IMR-90 (cell line): Measurements from ENCODE around the gene RDH11. TPM values are rescaled to one million over a fixed set of nuclear protein-coding genes. Genes with fewer than 3 reads are reported as not detected.

Source experiments
- ATAC-seq: fragments of 200-7000 bp; cut with Tn5 transposase; 2 replicates; pipeline ENCODE4 v1.9.1; 2020; ENCODE audit warnings: low read depth, mild to moderate bottlenecking, moderate library complexity
- BruUV-seq: library from RNA; stranded (reverse); fragments of 400-500 nt; replicated peaks from 2 replicates; lab custom pipeline; 2021; lab: Mats Ljungman, UMichigan
- CTCF ChIA-PET: fragments of 300-600 bp; formaldehyde crosslinking; extraction: SDS; loops from one replicate; lab custom pipeline; 2021; ENCODE audit warnings: antibody characterized with exemption; lab: Yijun Ruan, JAX
- POLR2A ChIA-PET: fragments of 300-600 bp; sonication (Branson Sonifier 250); formaldehyde crosslinking; loops from one replicate; lab custom pipeline; 2022; ENCODE audit warnings: antibody characterized with exemption; ENCODE audit not compliant: unreplicated experiment; lab: Charles Lee
- DNase-seq: peaks from one replicate; pipeline ENCODE4 v3.0.0; 2013
- H2AFZ ChIP-seq: replicated peaks from 2 replicates; pipeline ENCODE3; 2013; ENCODE audit warnings: low read length, mild to moderate bottlenecking; ENCODE audit not compliant: poor library complexity
- H2AK5ac ChIP-seq: 2 replicates; pipeline ENCODE4 v1.6.1; 2013; ENCODE audit warnings: low read depth, low read length, inconsistent platforms
- H2AK9ac ChIP-seq: replicated peaks from 2 replicates; pipeline ENCODE3; 2013; ENCODE audit warnings: mild to moderate bottlenecking, low read depth, low read length, moderate library complexity; ENCODE audit not compliant: poor library complexity
- H2BK120ac ChIP-seq: 2 replicates; pipeline ENCODE4 v1.6.1; 2013; ENCODE audit warnings: low read depth, low read length, inconsistent platforms
- H2BK15ac ChIP-seq: 3 replicates; pipeline ENCODE4 v1.6.1; 2013; ENCODE audit warnings: low read depth, low read length, inconsistent platforms
- H2BK20ac ChIP-seq: 2 replicates; pipeline ENCODE4 v1.6.1; 2013; ENCODE audit warnings: low read depth, mild to moderate bottlenecking, inconsistent platforms, low read length, moderate library complexity
- H2BK5ac ChIP-seq: 2 replicates; pipeline ENCODE4 v1.6.1; 2013; ENCODE audit warnings: mild to moderate bottlenecking, low read depth, low read length, inconsistent platforms; ENCODE audit not compliant: poor library complexity, severe bottlenecking
- H3K14ac ChIP-seq: replicated peaks from 2 replicates; pipeline ENCODE4 v1.6.1; 2013; ENCODE audit warnings: low read depth, low read length, inconsistent platforms
- H3K18ac ChIP-seq: 2 replicates; pipeline ENCODE4 v1.6.1; 2013; ENCODE audit warnings: low read depth, low read length, control low read depth
- H3K23ac ChIP-seq: 2 replicates; pipeline ENCODE4 v1.6.1; 2013; ENCODE audit warnings: low read depth, low read length, inconsistent platforms
- H3K27ac ChIP-seq: 2 replicates; pipeline ENCODE4 v1.5.1; 2013; ENCODE audit warnings: mild to moderate bottlenecking, control low read depth, low read length; ENCODE audit not compliant: insufficient read depth
- H3K27me3 ChIP-seq: 2 replicates; pipeline ENCODE4 v1.6.1; 2013; ENCODE audit warnings: low read length; ENCODE audit not compliant: control insufficient read depth, insufficient read depth
- H3K36me3 ChIP-seq: 2 replicates; pipeline ENCODE4 v1.6.1; 2013; ENCODE audit warnings: low read length, mixed read lengths; ENCODE audit not compliant: control insufficient read depth, insufficient read depth
- H3K4ac ChIP-seq: 2 replicates; pipeline ENCODE4 v1.6.1; 2013; ENCODE audit warnings: low read depth, low read length, inconsistent platforms
- H3K4me1 ChIP-seq: 2 replicates; pipeline ENCODE4 v1.6.1; 2013; ENCODE audit warnings: low read length, mixed read lengths; ENCODE audit not compliant: control insufficient read depth, insufficient read depth
- H3K4me2 ChIP-seq: 2 replicates; pipeline ENCODE4 v1.6.1; 2013; ENCODE audit warnings: low read depth, mild to moderate bottlenecking, control low read depth, low read length, moderate library complexity
- H3K4me3 ChIP-seq: 2 replicates; pipeline ENCODE4 v1.5.1; 2013; ENCODE audit warnings: low read depth, mild to moderate bottlenecking, control low read depth, low read length, moderate library complexity; ENCODE audit not compliant: insufficient read depth
- H3K56ac ChIP-seq: 2 replicates; pipeline ENCODE4 v1.6.1; 2013; ENCODE audit warnings: low read length, inconsistent platforms; ENCODE audit not compliant: insufficient read depth; ENCODE audit errors: extremely low read depth
- H3K79me1 ChIP-seq, 2 experiments: 2 replicates each; pipeline ENCODE4 v1.6.1; 2013; ENCODE audit warnings: low read length in 2 of 2, inconsistent platforms in 1 of 2, low read depth in 1 of 2
- H3K9ac ChIP-seq: 2 replicates; pipeline ENCODE4 v1.6.1; 2013; ENCODE audit warnings: low read depth, low read length, control low read depth
- H3K9me1 ChIP-seq: 2 replicates; pipeline ENCODE4 v1.6.1; 2013; ENCODE audit warnings: low read length, inconsistent platforms; ENCODE audit not compliant: insufficient read depth
- H3K9me3 ChIP-seq: 2 replicates; pipeline ENCODE4 v1.6.1; 2013; ENCODE audit warnings: low read length; ENCODE audit not compliant: control insufficient read depth, insufficient read depth
- H4K20me1 ChIP-seq: 2 replicates; pipeline ENCODE4 v1.6.1; 2013; ENCODE audit warnings: low read length, inconsistent platforms; ENCODE audit not compliant: insufficient read depth
- H4K5ac ChIP-seq: 2 replicates; pipeline ENCODE4 v1.6.1; 2013; ENCODE audit warnings: mild to moderate bottlenecking, low read depth, low read length, control low read depth
- H4K8ac ChIP-seq, 2 experiments: 2 replicates each; pipeline ENCODE4 v1.6.1; 2013; ENCODE audit warnings: low read depth in 2 of 2, low read length in 2 of 2, control low read depth in 1 of 2, inconsistent platforms in 1 of 2
- H4K91ac ChIP-seq: 2 replicates; pipeline ENCODE4 v1.6.1; 2013; ENCODE audit warnings: low read depth, low read length, inconsistent platforms; ENCODE audit not compliant: insufficient read depth
- BHLHE40 ChIP-seq: fragments of 150-350 bp; IDR thresholded peaks from 2 replicates; pipeline ENCODE4 v1.6.1; 2016; ENCODE audit warnings: mild to moderate bottlenecking, low read depth, low read length
- CEBPB ChIP-seq: IDR thresholded peaks from 2 replicates; pipeline ENCODE4 v1.6.1; 2012; ENCODE audit warnings: low read depth, low read length, improper control_type of control experiment
- CHD1 ChIP-seq: IDR thresholded peaks from 2 replicates; pipeline ENCODE4 v1.6.1; 2012; ENCODE audit warnings: low read depth, low read length, improper control_type of control experiment
- CTCF ChIP-seq: conservative IDR thresholded peaks from 2 replicates; pipeline ENCODE4 v1.5.1; 2012; ENCODE audit warnings: mild to moderate bottlenecking, low read depth, low read length, improper control_type of control experiment
- ELK1 ChIP-seq: fragments of 150-350 bp; IDR thresholded peaks from 2 replicates; pipeline ENCODE4 v1.6.1; 2016; ENCODE audit warnings: low read depth, mild to moderate bottlenecking, low read length, moderate library complexity, borderline replicate concordance
- FOS ChIP-seq: fragments of 150-350 bp; IDR thresholded peaks from 2 replicates; pipeline ENCODE4 v1.6.1; 2016; ENCODE audit warnings: low read depth, low read length
- MAFK ChIP-seq: IDR thresholded peaks from 2 replicates; pipeline ENCODE4 v1.6.1; 2012; ENCODE audit warnings: low read depth, low read length, improper control_type of control experiment
- MAZ ChIP-seq: IDR thresholded peaks from 2 replicates; pipeline ENCODE4 v1.6.1; 2012; ENCODE audit warnings: low read depth, mild to moderate bottlenecking, low read length, improper control_type of control experiment, moderate library complexity, borderline replicate concordance
- MXI1 ChIP-seq: IDR thresholded peaks from 2 replicates; pipeline ENCODE4 v1.6.1; 2012; ENCODE audit warnings: low read depth, mild to moderate bottlenecking, low read length, moderate library complexity, borderline replicate concordance
- NFE2L2 ChIP-seq: fragments of 150-350 bp; IDR thresholded peaks from 2 replicates; pipeline ENCODE4 v1.6.1; 2016; ENCODE audit warnings: low read depth, mild to moderate bottlenecking, low read length
- POLR2A ChIP-seq: IDR thresholded peaks from 2 replicates; pipeline ENCODE4 v1.6.1; 2012; ENCODE audit warnings: mild to moderate bottlenecking, low read depth, low read length
- RAD21 ChIP-seq: IDR thresholded peaks from 2 replicates; pipeline ENCODE4 v1.6.1; 2012; ENCODE audit warnings: low read length, improper control_type of control experiment
- RCOR1 ChIP-seq: IDR thresholded peaks from 2 replicates; pipeline ENCODE4 v1.6.1; 2012; ENCODE audit warnings: mild to moderate bottlenecking, low read length, improper control_type of control experiment; ENCODE audit not compliant: insufficient replicate concordance
- RFX5 ChIP-seq: IDR thresholded peaks from 2 replicates; pipeline ENCODE4 v1.8.0; 2012; ENCODE audit warnings: low read depth, mild to moderate bottlenecking, low read length, moderate library complexity
- SMC3 ChIP-seq: fragments of 150-350 bp; IDR thresholded peaks from 2 replicates; pipeline ENCODE4 v1.6.1; 2016; ENCODE audit warnings: low read depth, mild to moderate bottlenecking, antibody characterized with exemption, low read length, moderate library complexity
- USF2 ChIP-seq: fragments of 150-350 bp; IDR thresholded peaks from 2 replicates; pipeline ENCODE4 v1.6.1; 2017; ENCODE audit warnings: mild to moderate bottlenecking, antibody characterized with exemption, low read length, low read depth
- WGBS, 2 experiments: methylation state at CpG; one replicate each; pipeline versions ENCODE4 v1.1.5 to v1.1.7; 2013; ENCODE audit warnings: missing lambda C conversion rate in 2 of 2; ENCODE audit not compliant: insufficient read length in 1 of 2; ENCODE audit errors: extremely low coverage in 2 of 2; 5-methylcytosine and 5-hydroxymethylcytosine counted together
- dilution Hi-C: fragments of 300-500 bp; cut with HindIII; formaldehyde crosslinking; loops from one replicate; pipeline ENCODE4 v1.14.3; 2018; ENCODE audit warnings: low sequenced_read_pairs; ENCODE audit not compliant: unreplicated experiment
- in situ Hi-C: fragments of 300-500 bp; cut with MboI; formaldehyde crosslinking; loops from 3 replicates; pipeline ENCODE4 v1.14.3; 2019; ENCODE audit warnings: low sequenced_read_pairs, inconsistent platforms, mixed read lengths
- intact Hi-C: fragments of 100-400 bp; cut with micrococcal nuclease; formaldehyde crosslinking; loops from 2 replicates; pipeline ENCODE4 v1.10.0; 2022
- polyA plus RNA-seq, 3 experiments: library from polyadenylated mRNA; depleted of rRNA; stranded (reverse); fragments of >200 nt; gene quantifications; 2 replicates each; pipeline ENCODE4 v1.2.3, GENCODE V29; 2012; ENCODE audit warnings: low replicate concordance in 1 of 3
- total RNA-seq: library from RNA; depleted of rRNA; stranded (reverse); fragments of >200 nt; gene quantifications from 2 replicates; pipeline ENCODE4 v1.2.3, GENCODE V29; 2012

The RDH11 gene
- total and polyA plus RNA-seq, 2 of the 4 experiments (the other 2 are of a cell fraction) = 77.3 to 149 TPM

DNA sequence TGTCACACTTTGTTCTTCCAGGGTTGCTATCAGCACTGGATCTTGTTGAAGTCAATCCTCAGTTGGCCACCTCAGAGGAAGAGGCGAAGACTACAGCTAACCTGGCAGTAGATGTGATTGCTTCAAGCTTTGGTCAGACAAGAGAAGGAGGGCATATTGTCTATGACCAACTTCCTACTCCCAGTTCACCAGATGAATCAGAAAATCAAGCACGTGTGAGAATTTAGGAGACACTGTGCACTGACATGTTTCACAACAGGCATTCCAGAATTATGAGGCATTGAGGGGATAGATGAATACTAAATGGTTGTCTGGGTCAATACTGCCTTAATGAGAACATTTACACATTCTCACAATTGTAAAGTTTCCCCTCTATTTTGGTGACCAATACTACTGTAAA, 44.9 kb downstream of the RDH11 start:
- Histone ChIP-seq H2BK120ac (no peak overlapping the region), H4K20me1 (no peaks in the 10 kb centered on the region), H3K4ac (no peak overlapping the region; the same call in 1 of the 2 replicates), H3K36me3 (peaks cover 46% of the 10 kb centered on the region), H3K9ac (no peak overlapping the region), H2AK9ac (peak overlapping the region; percentile 37), H2BK5ac (no peak overlapping the region), H3K27me3 (no peaks in the 10 kb centered on the region), H2BK15ac (no peak overlapping the region), H2AK5ac (no peak overlapping the region), H4K8ac (no peak overlapping the region), H4K91ac (no peak overlapping the region), H3K9me3 (no peaks in the 10 kb centered on the region), H2BK20ac (no peak overlapping the region), H3K79me1 (no peaks in the 10 kb centered on the region; a peak in 1 of 4 replicates), H3K27ac (no peak overlapping the region), H2AFZ (no peak overlapping the region), H3K56ac (no peak overlapping the region), H3K4me2 (no peak overlapping the region), H3K9me1 (peaks cover 6% of the 10 kb centered on the region), H3K23ac (no peak overlapping the region), H4K5ac (no peak overlapping the region), H3K18ac (no peak overlapping the region), H3K14ac (no peak overlapping the region), H3K4me1 (peaks cover 2% of the 10 kb centered on the region; the same call in 1 of the 2 replicates), H3K4me3 (no peak overlapping the region)
- BruUV-seq = no TSS peak
- whole genome bisulfite sequencing, 2 experiments = no CpG with 5 or more reads among the region's 2 CpGs
- intact Hi-C loops = no loop called here
- DNase-seq (peak; percentile 65), ATAC-seq (peak; percentile 79)
- no peak for TF ChIP-seq RFX5
- TF ChIP-seq RCOR1 = no peak
- TF ChIP-seq RAD21 = no peak
- TF ChIP-seq CEBPB = peak; percentile 88
- no peak for TF ChIP-seq CTCF
- peak; percentile 92 for TF ChIP-seq BHLHE40
- TF ChIP-seq MAFK = no peak
- TF ChIP-seq MAZ = no peak
- no peak for TF ChIP-seq ELK1
- TF ChIP-seq CHD1 = no peak
- no peak for TF ChIP-seq SMC3
- TF ChIP-seq USF2 = no peak
- TF ChIP-seq FOS = 0 out of 2 replicates have a peak, but pooled peaks have one; percentile 11
- no peak for TF ChIP-seq NFE2L2
- no peak for TF ChIP-seq POLR2A
- no peak for TF ChIP-seq MXI1
- CTCF ChIA-PET = no interaction called here
- POLR2A ChIA-PET = no interaction called here
- in situ Hi-C loops = no loop called here
- dilution Hi-C loops = no loop called here
